Neural crest cell (in vitro differentiated cells): Measurements from ENCODE around the gene PZP. TPM values are rescaled to one million over a fixed set of nuclear protein-coding genes. Genes with fewer than 3 reads are reported as not detected.

Experiments
- DNase-seq: peaks from one replicate; pipeline ENCODE4 v3.0.0; 2021; ENCODE audit warnings: low read depth, mixed read lengths, low spot score
- H3K27ac Mint-ChIP-seq: one replicate; pipeline ENCODE4 v1.8.0; 2021; ENCODE audit warnings: mild to moderate bottlenecking, mixed read lengths; ENCODE audit not compliant: unreplicated experiment
- H3K27me3 Mint-ChIP-seq: 2 replicates; pipeline ENCODE4 v1.8.0; 2021; ENCODE audit warnings: low read depth, mild to moderate bottlenecking, mixed read lengths
- H3K36me3 Mint-ChIP-seq: 2 replicates; pipeline ENCODE4 v1.8.0; 2021; ENCODE audit warnings: low read depth, mild to moderate bottlenecking, mixed read lengths
- H3K4me1 Mint-ChIP-seq: 2 replicates; pipeline ENCODE4 v1.8.0; 2021; ENCODE audit warnings: mixed read lengths
- H3K4me3 Mint-ChIP-seq: one replicate; pipeline ENCODE4 v1.8.0; 2021; ENCODE audit warnings: mild to moderate bottlenecking, mixed read lengths
- H3K9me3 Mint-ChIP-seq: 2 replicates; pipeline ENCODE4 v1.8.0; 2021; ENCODE audit warnings: mixed read lengths
- total RNA-seq: library from RNA; stranded (reverse); gene quantifications from 2 replicates; pipeline ENCODE4 v1.2.1, GENCODE V29; 2021
- TF ChIP-seq, protein P1 (sequence below): fragments of 200-600 bp; sonication (generic); conservative IDR thresholded peaks from 2 replicates; pipeline ENCODE4 v1.5.0; 2021; ENCODE audit warnings: antibody characterized with exemption, mild to moderate bottlenecking

The PZP gene
- total RNA-seq, 1 donor from 2014 or later = not detected

DNA sequence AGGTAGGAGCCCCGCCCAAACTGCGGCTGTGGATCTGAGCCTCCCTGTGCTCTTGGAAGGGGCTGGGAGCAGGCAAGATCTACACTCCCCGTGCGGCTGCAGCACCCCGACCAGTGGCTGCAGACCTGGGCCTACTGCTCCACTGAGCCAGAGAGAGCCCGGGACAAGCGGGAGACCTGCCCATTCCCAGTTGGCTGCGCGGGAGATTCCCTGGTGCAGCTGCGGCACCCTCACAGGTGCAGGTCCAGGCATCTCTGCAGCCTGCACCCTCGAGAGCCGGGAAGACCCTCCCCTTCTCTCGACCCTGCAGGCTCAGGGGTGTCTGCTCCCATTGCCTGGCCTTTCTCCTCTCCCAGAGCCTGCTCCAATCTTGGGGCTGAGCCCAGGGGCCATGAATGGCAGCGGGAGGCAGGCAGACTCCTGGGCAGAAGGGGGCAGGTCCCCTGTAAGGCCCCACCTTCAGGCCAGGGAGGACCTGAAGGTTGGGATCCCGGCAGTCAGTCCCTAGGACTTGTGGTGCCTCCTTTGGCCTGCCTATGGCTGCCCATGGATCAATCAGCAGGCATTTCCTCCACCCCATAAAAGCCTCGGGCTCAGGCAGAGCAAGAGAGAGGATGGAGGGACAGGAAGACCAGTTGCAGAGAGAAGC lies 83.7 kb downstream of the PZP start:
- H3K27me3 Mint-ChIP-seq = no peaks in the 10 kb centered on the region
- H3K4me3 Mint-ChIP-seq = no peak overlapping the region
- peaks cover 10% of the 10 kb centered on the region for H3K4me1 Mint-ChIP-seq
- H3K9me3 Mint-ChIP-seq = peaks cover 2% of the 10 kb centered on the region
- DNase-seq = no peak
- no peaks in the 10 kb centered on the region for H3K36me3 Mint-ChIP-seq
- TF ChIP-seq, protein P1, sequence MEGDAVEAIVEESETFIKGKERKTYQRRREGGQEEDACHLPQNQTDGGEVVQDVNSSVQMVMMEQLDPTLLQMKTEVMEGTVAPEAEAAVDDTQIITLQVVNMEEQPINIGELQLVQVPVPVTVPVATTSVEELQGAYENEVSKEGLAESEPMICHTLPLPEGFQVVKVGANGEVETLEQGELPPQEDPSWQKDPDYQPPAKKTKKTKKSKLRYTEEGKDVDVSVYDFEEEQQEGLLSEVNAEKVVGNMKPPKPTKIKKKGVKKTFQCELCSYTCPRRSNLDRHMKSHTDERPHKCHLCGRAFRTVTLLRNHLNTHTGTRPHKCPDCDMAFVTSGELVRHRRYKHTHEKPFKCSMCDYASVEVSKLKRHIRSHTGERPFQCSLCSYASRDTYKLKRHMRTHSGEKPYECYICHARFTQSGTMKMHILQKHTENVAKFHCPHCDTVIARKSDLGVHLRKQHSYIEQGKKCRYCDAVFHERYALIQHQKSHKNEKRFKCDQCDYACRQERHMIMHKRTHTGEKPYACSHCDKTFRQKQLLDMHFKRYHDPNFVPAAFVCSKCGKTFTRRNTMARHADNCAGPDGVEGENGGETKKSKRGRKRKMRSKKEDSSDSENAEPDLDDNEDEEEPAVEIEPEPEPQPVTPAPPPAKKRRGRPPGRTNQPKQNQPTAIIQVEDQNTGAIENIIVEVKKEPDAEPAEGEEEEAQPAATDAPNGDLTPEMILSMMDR = no peak
- H3K27ac Mint-ChIP-seq = no peak overlapping the region

DNA sequence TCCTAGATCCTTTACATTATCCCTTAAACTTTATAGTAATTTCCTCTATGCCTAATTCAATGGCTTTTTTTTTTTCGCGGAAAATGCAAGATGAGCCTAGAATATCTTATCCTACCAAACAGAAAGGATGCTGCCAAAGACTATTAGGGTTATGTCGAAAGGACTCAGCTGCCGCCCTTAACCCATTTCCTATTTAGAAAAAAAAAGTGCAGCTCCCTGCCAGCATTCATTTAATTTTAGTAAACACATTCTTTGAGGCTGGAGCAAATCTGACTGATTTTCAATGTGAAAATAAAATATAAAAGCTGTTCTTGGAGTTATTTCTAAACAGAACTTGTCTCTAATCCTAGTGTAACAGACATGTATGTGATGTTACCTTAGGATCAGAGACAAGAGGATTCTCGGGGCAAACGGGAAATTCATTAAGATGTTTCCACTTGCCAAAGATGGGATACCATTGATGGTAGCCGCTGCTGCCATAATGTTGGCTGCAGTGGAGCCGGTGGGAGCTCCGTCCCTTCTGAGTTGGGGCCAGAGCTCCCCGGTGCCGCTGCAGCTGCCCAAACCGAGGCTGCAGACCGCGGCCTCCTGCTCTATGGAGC lies 84.3 kb downstream of the PZP start:
- TF ChIP-seq, protein P1 = no peak
- Mint-ChIP-seq H3K9me3 (peaks cover 1% of the 10 kb centered on the region), H3K36me3 (no peaks in the 10 kb centered on the region), H3K27me3 (no peaks in the 10 kb centered on the region), H3K27ac (no peak overlapping the region), H3K4me1 (peaks cover 14% of the 10 kb centered on the region), H3K4me3 (no peak overlapping the region)
- no peak for DNase-seq

DNA sequence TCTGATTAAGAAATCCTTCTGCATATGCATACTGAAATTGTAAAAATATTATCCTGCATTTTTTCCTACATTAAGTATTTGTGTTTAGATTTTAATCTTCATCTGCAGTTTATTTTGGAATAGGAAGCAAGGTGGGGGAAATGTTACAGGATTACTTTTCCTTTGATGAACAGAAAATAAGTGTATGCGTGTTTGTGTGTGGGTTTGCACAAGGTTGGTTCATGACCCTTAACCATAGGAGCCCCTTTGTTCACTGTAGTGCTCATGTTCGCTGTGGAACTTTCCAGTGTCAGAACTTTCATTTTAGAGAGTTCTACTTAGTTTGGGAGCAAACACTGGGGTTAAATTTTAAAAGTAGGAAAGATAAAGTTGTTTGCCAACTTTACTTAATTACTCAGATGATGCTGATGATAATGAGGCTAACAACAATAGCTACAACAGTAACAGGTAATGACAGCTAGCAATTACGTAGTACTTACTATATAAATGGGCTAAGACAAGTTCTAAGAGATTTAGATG lies 86.0 kb downstream of the PZP start:
- H3K27me3 Mint-ChIP-seq = no peaks in the 10 kb centered on the region
- H3K4me3 Mint-ChIP-seq = no peak overlapping the region
- H3K9me3 Mint-ChIP-seq = no peaks in the 10 kb centered on the region
- no peak for DNase-seq
- TF ChIP-seq, protein P1 = no peak
- H3K27ac Mint-ChIP-seq = no peak overlapping the region
- H3K4me1 Mint-ChIP-seq = peaks cover 21% of the 10 kb centered on the region
- no peaks in the 10 kb centered on the region for H3K36me3 Mint-ChIP-seq

DNA sequence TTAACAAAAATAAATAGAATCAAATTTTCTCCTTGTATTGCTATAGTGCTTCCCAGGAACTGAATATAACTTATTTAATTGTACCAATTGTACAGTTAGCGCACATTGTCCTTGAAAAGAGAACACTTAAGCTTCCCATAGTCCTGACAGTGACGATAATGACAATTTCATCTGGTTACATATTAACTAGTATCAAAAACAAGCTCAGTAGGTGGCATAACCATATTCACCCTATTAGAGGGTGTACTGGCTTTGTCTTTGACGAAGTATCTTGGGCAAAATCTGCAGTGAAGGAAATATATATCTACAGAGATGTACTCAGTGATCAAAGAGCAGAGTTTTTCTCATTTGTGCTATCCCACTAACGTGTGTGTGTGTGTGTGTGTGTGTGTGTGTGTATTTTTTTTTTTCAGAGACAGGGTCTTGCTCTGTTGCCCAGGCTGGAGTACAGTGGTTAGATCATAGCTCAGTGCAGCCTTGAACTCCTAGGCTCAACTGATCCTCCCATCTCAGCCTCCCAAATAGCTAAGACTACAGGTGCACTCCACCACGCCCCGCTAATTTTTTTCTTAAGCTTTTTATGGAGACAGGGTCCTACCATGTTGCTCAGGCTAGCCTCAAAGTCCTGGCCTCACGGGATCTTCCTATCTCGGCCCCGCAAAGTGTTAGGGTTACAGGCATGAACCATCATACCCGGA lies 87.6 kb downstream of the PZP start:
- no peaks in the 10 kb centered on the region for H3K27me3 Mint-ChIP-seq
- H3K36me3 Mint-ChIP-seq = no peaks in the 10 kb centered on the region
- no peaks in the 10 kb centered on the region for H3K9me3 Mint-ChIP-seq
- H3K4me1 Mint-ChIP-seq = peaks cover 36% of the 10 kb centered on the region
- TF ChIP-seq, protein P1 = no peak
- no peak overlapping the region for H3K4me3 Mint-ChIP-seq
- DNase-seq = no peak
- H3K27ac Mint-ChIP-seq = no peak overlapping the region

DNA sequence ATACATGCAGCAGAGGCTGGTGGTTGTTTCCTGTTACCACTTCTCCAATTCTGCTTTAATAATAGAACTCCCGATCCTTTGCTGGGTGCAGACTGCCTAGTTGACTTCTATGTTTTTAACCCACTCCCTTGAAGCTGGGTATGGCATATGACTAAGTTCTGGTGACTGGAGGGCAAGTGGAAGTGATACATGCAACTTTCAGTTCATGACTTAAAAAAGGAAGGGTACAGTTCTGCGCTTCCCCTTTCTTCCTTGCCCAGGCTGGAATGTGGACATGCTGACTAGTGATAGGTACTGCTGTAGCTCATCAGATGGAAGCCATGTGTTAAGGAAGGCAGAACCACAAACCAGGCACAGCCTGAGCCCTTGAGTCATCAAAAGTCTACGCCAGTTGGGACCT lies 90.0 kb downstream of the PZP start:
- no peak overlapping the region for H3K27ac Mint-ChIP-seq
- H3K4me1 Mint-ChIP-seq = peaks cover 49% of the 10 kb centered on the region
- no peak overlapping the region for H3K4me3 Mint-ChIP-seq
- TF ChIP-seq, protein P1 = no peak
- no peaks in the 10 kb centered on the region for H3K27me3 Mint-ChIP-seq
- DNase-seq = no peak
- H3K36me3 Mint-ChIP-seq = peaks cover 3% of the 10 kb centered on the region
- no peaks in the 10 kb centered on the region for H3K9me3 Mint-ChIP-seq
